Hematopoietic multipotent progenitor cell (in vitro differentiated cells): Measurements from ENCODE around the gene HIBADH. TPM values are rescaled to one million over a fixed set of nuclear protein-coding genes. Genes with fewer than 3 reads are reported as not detected.
"Not testable (repeated sequence)": the region's sequence is repeated elsewhere in the genome, so short reads cannot be mapped to it uniquely, and the experiment has no call there.

ENCODE experiments used
- DNase-seq, 3 donors: peaks; one replicate each; pipeline ENCODE4 v3.0.0-alpha.2; 2011 to 2015; ENCODE audit warnings: low read depth in 2 of 3, low spot score in 2 of 3
- total RNA-seq: library from RNA; depleted of rRNA; stranded (reverse); fragments of >200 nt; gene quantifications from one replicate; pipeline ENCODE4 v1.2.3, GENCODE V29; 2012

The HIBADH gene
- total RNA-seq, 1 donor, result 14.3 TPM

DNA sequence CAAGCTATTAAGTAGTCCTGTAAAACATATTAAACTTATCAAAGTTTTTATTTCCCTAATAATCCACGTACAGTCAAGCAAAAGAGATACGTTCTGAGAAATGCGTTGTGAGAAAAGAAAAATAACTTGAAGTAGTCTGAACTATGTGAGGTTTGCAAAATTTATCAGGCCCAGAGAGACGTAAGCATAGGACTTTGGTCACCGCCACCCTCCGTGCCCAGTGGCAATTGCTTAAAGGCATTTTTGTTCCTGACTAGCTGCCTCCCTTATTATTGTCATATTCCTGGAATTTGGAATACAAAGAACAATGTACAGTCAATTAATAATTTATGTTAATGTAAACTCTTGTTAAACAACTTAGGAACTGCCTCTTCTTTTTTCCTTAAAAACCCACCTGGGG is 22.8 kb downstream of the HIBADH start:
- DNase-seq, result no peak

DNA sequence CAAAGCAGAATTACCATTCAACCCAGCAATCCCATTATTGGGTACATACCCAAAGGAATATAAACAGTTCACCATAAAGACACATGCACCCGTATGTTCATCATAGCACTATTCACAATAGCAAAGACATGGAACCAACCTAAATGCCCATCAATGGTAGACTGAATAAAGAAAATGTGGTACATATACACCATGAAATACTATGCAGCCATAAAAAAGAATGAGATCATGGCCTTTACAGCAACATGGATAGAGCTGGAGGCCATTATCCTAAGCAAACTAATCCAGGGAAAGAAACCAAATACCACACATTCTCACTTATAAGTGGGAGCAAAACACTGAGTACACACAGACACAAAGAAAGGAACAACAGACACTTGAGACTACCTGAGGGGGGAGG is 23.6 kb downstream of the HIBADH start:
- not testable (repeated sequence) for DNase-seq

DNA sequence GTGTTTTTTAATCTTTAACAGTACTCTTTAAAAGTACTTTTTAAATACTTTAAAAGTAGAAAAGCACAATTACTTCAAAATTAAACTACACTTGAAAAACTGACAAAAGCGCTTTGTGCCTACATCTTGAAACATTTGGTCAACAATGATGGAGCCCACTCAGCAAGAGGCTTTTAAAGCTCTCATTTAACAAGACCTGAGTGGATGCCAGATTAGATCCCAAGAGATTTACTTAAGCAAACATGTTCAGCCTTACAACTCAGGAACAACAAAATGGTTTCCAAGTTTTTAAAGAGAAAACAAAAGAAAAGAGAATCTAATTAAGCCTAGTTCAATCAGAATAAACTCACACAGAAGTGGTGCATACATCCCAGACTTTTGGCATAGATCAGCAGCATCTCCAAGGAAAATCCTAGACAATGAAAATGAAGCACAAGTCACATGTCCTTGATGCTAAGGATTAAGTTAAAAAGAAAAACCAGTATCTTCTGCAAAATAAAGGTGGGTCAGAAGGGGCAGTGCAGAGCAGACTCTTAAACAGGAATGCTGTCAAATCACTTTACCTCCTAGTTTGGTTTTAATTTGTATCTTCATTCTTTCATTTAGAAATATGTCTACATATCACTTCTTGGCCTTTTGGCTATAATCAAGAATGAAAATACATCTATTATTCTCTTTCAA is 26.2 kb downstream of the HIBADH start:
- DNase-seq, result no peak

DNA sequence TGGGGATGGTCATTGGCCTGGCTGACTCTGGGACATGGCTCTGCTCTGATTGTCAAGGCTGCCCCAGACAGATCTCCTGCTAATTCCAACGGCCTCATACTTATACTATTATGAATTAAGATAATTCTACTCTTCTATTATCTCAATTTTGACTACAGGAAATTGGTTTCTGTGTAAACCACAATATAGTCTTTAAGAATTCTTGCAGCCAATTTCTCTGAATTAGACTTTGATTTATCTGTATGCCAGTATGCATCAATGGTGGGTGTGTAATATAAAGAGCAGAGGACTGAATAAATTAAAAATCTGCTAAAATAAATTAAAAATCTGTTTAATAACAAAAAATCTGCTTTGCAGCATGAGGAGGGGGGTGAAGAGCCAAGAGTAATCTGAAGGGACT is 27.0 kb downstream of the HIBADH start:
- no peak for DNase-seq

DNA sequence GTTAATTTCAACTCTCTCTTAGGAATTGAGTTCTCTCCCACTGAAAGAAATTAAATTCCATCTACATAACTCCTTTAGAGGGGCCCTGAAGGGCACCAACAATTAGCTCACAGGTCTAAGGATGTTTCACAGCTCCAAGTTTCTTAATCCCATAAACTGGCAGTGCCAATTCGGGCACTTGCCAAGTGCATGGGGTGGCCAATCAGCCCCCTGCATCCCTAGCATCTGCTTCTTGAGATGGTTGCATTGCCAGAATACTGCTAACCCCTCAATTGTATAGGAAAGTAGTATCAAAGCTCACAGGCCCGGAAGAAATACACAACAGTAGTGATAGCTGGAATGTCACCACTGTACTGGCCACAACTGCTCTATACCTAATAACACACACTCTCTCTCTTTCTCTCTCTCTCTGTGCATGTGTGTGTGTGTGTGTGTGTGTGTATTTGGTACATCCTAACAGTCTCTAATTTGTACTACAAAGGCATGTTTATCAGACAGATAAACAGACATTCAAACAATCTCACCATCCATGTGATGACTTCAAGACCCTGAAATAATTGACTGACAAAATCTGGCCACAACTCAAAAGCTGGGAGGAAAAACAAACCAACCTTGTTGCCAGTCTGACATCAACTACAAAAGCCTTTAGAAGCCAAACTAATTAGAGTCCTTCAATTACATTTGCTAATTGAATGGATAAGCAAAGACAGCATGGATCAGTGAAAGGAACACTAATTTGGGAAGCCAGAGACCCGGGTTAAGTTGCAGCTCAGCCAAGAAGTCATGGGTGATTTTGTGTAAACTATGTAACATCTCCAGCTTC is 27.8 kb downstream of the HIBADH start:
- no peak for DNase-seq

DNA sequence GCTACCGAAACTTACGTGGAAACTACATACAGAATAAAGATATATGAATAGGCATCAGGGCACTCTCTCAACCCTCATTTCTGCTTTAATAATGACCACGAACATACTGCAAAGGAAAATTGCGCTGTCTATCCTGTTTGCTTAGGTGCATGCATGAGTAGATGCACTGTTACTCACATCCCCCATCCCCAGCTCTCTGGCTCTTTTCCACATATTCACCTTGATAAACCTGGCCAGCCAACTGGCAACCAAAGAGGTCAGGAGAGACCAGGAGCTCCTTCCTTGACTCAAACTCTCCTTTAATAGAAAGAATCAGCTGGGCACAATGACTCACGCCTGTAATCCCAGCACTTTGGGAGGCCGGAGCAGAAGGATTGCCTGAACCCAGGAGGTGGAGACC is 29.6 kb downstream of the HIBADH start:
- no peak for DNase-seq

DNA sequence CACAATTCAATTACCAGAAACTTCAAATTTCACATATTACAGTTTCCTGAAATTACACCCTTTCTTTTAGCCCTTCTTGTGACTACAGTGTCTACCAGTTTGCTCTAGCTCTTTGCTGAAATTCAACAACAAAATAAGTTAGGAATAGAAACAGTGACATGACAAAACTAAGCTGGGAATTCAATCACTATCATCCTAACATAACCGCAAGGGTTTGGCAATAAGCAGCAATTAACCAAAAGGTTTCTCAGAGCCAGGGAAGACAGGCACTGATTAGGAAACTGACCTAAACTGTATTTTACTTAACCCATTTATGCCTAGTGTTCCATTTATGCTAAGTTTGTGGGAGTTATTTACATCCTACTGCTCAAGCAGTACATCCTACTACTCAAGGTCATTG is 31.3 kb downstream of the HIBADH start:
- DNase-seq, result no peak

DNA sequence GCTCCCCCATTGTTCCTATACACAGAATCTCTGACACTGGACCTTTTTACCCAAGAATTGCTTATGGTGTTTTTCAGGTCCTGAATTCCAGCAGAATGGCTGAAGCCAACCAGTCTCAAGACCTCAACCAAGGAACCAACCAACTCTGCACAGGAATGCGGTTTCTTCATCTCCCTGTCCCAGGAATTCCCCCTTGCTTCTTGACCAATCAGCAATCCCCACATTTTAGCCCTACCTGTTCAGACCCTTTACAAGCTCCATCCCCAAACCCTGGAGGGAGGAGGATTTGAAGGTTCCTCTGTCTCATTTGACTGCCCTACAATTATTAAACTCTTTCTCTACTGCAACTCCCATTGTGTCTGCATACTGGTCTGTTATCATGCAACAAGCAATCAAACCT is 35.5 kb downstream of the HIBADH start:
- DNase-seq, result no peak

DNA sequence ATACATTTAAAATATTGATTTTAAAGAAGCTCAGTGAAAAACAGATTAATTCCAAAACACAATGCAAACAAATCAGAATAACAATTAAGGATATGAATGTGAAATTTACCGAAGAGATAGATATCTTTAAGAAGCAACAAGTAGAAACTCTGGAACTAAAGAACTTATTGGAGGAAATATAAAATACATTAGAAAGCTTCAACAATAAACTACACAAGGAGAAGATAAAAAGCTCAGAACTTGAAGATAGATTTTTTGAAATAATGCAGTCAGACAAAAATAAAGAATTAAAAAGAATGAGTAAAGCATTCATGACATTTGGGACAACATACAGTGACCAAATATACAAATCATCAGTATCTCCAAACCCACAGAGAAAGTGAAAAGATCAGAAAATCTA is 43.2 kb downstream of the HIBADH start:
- peak in 1 of 3 donors; percentile 25 for DNase-seq

DNA sequence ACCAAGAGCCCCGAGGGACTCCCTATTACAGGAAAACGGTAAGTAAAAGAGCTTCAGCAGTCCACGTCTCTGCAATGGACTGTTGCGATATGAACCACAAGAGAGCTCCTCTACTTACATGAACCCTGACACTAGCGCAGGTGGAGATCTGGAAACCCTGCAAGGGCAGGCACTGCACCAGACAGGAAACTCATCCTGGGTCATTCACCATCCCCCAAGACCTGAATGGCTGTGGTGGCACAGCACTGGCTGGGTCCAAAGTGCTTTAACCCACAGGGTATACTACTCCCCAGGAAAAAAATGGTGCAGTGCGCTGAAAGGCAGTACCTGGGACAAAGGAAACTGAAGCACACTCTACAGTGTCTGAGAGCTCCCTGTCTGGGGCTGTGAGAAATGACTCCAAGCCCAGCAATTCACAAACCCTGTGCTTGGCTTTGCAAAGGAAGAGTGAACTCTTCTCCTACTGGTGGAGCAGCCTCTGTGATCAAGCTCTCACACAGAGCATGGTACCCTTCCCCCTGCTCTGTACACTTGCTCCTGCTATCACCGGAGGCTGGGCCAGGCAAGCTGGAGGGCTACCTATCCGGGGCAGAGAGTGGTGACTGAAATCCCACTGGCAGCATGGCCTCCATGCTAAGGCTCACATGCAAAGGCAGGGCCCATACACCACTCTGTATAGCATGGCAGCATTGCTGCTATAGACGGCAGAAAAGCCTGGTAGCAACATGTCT is 44.9 kb downstream of the HIBADH start:
- DNase-seq, result no peak

DNA sequence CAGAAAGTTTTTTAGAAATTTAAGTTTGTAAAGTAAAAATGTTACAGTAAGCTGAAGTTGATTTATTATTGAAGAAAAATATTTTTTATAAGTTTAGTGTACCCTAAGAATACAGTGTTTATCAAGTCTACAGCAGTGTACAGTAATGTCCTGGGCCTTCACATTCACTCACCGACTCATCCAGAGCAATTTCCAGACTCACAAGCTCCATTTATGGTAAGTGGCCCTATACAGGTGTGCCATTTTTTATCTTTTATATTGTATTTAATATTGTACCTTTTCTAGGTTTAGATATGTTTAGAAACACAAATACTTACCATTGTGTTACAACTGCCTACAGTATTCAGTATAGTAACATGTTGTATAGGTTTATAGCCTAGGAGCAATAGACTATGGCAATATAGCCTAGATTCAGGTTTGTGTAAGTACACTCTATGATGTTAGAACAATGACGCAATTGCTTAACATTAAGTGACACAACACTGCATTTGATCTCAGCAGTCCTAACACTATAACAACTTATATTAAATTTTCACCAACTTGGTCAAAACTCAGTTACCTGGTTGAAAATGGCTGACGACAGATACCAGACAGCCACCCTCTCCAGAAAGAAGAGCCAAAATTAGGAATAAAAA is 45.7 kb downstream of the HIBADH start:
- no peak for DNase-seq

DNA sequence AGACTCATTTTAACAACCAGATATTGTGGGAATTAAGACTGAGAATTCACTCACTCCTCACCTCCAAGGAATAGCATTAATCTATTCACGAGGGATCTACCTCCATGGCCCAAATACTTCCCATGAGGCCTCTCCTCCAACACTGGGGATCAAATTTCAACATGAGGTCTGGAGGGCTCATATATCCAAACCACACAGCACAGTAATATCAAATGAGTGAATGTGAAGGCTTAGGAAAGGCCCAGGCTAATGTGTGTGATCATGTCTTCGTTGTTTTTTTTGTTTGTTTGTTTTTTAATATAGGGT is 46.5 kb downstream of the HIBADH start:
- DNase-seq, result no peak

DNA sequence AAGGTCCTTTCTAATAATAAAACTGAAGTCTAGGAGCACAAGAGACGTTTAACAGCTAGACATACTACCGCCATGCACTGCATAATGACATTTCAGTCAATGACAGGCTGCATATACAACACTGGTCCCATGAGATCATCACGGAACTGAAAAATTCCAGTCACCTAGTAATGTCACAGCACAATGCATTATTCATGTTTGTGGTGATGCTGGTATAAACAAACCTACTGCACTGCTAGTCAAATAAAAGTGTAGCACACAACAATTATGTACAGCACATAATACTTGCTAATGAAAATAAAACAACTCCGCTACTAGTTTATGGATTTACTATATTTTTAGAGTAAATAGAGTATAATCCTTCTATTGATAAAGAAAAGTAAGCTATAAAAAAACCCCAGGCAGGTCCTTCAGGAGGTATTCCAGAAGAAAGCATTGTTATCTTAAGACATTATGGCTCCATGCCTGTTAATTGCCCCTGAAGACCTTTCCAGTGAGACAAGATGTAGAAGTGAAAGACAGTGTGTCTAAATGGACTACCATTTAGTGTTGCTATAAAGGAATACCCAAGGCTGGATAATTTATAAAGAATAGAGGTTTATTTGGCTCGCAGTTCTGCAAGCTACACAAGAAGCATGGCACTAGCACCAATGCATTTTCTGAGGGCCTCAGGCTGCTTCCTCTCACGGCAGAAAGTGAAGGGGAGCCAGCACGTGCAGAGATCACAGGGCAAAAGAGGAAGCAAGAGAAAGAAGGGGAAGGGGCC is 47.1 kb downstream of the HIBADH start:
- no peak for DNase-seq

DNA sequence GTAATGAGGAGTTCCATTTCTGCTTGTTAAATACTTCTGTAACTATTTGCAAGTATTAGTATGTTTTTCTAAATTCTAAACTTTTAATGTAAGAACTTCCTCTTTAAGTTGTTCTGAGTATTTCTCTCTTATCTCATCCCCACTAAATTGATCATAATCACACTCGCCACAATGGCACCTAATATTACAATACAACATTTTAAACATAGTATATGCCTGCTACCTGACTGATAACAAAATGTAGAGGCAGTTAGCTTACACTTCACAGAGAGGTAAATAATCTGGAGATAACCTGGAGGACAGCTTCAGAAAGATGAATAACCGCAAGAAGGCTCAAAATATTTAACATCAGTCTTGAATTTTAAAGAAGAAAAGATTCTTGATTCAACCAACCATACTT is 48.6 kb downstream of the HIBADH start:
- no peak for DNase-seq

DNA sequence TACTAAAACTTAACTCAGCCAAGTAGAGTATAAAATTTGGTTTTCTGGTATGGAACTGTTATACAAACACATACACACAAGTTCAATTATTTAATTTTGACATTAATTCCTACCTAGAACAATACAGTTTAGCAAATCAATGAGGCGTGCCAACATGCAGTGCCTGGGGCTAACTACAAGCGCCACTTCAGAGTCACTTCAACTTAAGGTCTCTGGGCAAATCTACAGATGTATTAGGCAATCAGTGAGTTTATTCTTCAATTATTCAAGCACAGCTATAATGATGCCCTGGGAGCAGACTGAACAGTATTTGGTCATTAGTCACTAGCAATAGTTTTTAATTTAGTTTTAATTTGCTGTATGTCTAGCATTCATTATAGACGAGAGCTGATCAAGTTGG is 51.6 kb downstream of the HIBADH start:
- no peak for DNase-seq

DNA sequence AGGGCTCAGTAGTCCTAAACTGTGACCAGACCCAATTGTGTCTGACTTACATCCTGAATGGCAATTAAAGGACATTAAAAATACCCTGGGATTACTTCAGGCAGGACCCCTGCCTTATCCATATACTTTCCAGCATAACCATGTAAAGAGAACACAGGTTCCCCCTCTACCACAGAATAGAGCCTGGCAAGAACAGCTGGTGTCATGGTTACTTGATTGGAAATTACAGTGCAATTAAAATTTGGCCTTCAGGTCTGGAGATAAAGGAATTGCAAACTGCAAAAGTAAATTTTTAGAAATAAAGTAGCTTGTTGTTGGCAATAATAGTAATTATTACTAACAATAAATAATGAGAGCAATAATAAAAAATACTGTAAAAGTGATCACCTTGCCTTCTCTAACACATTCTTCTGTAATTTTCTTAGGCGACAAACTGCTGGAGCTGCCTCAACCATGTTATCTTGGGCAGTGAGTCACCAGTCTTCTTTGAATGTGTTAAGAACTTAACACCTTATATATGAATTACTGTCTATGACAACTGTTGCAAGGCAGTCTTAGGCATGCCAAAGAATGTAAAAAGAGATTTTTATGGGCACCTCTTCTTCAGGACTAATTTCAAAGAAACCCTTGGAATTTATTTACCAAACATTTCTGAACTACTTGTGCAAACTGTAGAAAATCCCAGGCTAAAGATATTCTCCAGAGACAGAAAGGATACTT is 53.7 kb downstream of the HIBADH start:
- peak in 2 of 3 donors; percentile 15 to 44 for DNase-seq

DNA sequence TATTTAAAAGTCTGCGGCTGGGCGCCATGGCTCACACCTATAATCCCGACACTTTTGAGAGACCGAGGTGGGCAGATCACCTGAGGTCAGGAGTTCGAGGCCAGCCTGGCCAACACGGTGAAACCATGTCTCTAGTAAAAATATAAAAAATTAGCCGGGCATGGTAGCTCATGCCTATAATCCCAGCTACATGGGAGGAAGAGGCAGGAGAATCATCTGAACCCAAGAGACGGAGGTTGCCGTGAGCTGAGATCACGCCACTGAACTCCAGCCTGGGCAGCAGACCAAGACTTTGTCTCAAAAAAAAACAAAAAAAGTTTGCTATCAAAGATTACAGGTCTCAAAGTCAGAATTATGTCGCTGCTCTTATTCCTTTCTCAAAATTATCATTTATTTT is 55.5 kb downstream of the HIBADH start:
- DNase-seq, result no peak

DNA sequence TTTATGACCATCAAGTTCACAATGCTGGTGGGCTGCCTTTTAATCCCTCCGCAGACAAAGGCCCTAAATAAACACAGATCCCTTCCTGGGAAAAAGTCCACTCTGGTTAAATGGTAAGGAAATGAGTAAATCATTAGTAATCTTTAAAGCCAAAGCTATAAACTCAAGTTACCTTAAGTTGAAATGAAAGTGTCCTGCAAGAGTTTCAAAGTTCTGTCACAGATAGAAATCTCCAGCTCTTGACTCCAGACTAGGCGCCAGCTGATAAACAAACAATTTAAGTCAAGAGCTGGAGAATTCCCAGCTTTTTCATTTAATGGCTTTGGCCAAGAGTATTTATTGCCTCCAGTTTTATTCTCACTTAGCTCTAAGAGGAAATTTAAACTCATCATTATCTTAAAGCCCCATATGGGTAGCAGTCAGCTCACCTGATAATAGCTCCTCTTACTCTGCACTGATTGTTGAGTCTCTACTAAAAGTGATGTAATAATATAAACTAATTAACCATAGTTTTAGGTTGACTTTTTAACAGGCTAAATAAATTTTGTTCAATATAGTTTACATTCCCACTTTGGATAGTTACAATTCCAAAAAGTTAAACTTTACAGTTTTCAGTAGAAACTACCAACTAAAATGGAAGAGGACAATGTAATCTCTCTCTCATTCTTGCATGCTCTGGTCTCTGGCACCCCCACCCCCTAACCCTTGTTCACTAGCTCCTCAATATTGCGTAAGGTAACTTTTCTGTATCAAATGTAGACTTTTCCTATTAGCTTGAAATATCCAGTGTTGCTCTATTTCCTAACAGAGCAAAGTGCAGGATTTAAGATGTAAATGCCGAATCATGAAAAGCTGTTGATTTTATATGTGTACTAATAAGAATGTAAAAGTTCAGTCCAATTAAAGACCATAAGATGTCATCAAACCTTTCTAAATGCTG is 56.1 kb downstream of the HIBADH start:
- DNase-seq, result no peak
